AG09309 (cell line): ENCODE data around the gene RAB44.

Source experiments
- DNase-seq: peaks from one replicate; pipeline ENCODE4 v3.0.0-alpha.2; 2010; ENCODE audit warnings: low read depth
- H3K4me3 ChIP-seq: 2 replicates; pipeline ENCODE4 v1.5.1; 2011; ENCODE audit warnings: mild to moderate bottlenecking, low read depth, low read length, moderate library complexity; ENCODE audit not compliant: control insufficient read depth
- TF ChIP-seq, protein P1 (sequence below): IDR thresholded peaks from 2 replicates; pipeline ENCODE4 v1.5.1; 2011; ENCODE audit warnings: mild to moderate bottlenecking, low read depth, low read length, inconsistent platforms; ENCODE audit not compliant: insufficient read depth, control insufficient read depth; ENCODE audit errors: missing control alignments

RAB44 gene

GRCh38 chr6:36781669-36782068 lies 84.0 kb downstream of the RAB44 start:
- TF ChIP-seq, protein P1, sequence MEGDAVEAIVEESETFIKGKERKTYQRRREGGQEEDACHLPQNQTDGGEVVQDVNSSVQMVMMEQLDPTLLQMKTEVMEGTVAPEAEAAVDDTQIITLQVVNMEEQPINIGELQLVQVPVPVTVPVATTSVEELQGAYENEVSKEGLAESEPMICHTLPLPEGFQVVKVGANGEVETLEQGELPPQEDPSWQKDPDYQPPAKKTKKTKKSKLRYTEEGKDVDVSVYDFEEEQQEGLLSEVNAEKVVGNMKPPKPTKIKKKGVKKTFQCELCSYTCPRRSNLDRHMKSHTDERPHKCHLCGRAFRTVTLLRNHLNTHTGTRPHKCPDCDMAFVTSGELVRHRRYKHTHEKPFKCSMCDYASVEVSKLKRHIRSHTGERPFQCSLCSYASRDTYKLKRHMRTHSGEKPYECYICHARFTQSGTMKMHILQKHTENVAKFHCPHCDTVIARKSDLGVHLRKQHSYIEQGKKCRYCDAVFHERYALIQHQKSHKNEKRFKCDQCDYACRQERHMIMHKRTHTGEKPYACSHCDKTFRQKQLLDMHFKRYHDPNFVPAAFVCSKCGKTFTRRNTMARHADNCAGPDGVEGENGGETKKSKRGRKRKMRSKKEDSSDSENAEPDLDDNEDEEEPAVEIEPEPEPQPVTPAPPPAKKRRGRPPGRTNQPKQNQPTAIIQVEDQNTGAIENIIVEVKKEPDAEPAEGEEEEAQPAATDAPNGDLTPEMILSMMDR = no peak
- DNase-seq = no peak
- H3K4me3 ChIP-seq = no peak overlapping the region
